ENCODE results near the gene APH1B.

DNA sequence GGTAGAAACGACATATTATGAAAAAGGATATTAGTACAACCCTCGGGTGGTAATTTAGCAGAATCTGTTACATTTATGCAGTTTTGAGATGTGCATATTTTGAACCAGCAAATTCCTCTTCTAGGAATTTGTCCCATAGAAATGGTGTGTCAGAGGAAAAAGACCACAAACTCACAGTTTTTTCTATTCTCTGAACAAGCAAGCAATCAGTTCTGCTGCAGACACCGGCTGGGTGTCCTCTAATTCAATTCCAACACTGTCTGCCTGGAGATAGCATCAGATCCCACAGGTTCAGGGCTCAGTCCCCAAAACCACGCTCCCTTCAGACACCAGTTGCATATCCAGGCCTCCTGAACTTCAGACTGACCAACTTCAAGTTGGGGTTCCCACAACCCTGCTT, 36.4 kb downstream of the APH1B start:
- TF ChIP-seq CTCF (conservative IDR thresholded peaks at IDR 0.05) (no peak), EZH2 (IDR thresholded peaks at IDR 0.05; ENCODE audit: low read depth) (no peak)
